DOHH2 (cell line): ENCODE measurements around the gene TMEM41A.

Experiments
- H3F3A ChIP-seq: fragments of 200-600 bp; sonication (generic), shearing (Covaris generic); 2 replicates; pipeline ENCODE4 v1.6.0; 2016; ENCODE audit warnings: antibody characterized with exemption, mild to moderate bottlenecking; ENCODE audit not compliant: control insufficient read depth, insufficient read depth
- H3K27ac ChIP-seq: fragments of 200-600 bp; sonication (generic); 2 replicates; pipeline ENCODE4 v1.5.1; 2014; ENCODE audit warnings: low read depth, mild to moderate bottlenecking, low read length, moderate library complexity
- H3K27me3 ChIP-seq: fragments of 200-600 bp; sonication (generic); 2 replicates; pipeline ENCODE4 v1.6.1; 2014; ENCODE audit warnings: mild to moderate bottlenecking, low read length, mixed read lengths; ENCODE audit not compliant: control insufficient read depth
- H3K36me3 ChIP-seq: fragments of 200-600 bp; sonication (generic); 2 replicates; pipeline ENCODE4 v1.6.1; 2014; ENCODE audit warnings: mild to moderate bottlenecking, low read length, moderate library complexity, mixed read lengths; ENCODE audit not compliant: control insufficient read depth
- H3K4me1 ChIP-seq: fragments of 200-600 bp; sonication (generic); 2 replicates; pipeline ENCODE4 v1.6.1; 2014; ENCODE audit warnings: mild to moderate bottlenecking, low read length, mixed read lengths; ENCODE audit not compliant: control insufficient read depth
- H3K4me2 ChIP-seq: fragments of 200-600 bp; sonication (generic); 2 replicates; pipeline ENCODE4 v1.6.0; 2014; ENCODE audit warnings: mild to moderate bottlenecking, low read length, moderate library complexity
- H3K4me3 ChIP-seq: fragments of 200-600 bp; sonication (generic); 2 replicates; pipeline ENCODE4 v1.5.1; 2014; ENCODE audit warnings: mild to moderate bottlenecking, low read length, mixed read lengths
- H3K79me2 ChIP-seq: fragments of 200-600 bp; sonication (generic); 2 replicates; pipeline ENCODE4 v1.6.1; 2014; ENCODE audit warnings: mild to moderate bottlenecking, low read length, mixed read lengths; ENCODE audit not compliant: control insufficient read depth
- H3K9me2 ChIP-seq: fragments of 200-600 bp; sonication (generic); replicated peaks from 2 replicates; pipeline ENCODE4 v1.6.1; 2014; ENCODE audit warnings: mild to moderate bottlenecking, low read length, mixed read lengths; ENCODE audit not compliant: control insufficient read depth
- H3K9me3 ChIP-seq: fragments of 200-600 bp; sonication (generic); 2 replicates; pipeline ENCODE4 v1.6.1; 2014; ENCODE audit warnings: antibody characterized with exemption, low read length, mixed read lengths; ENCODE audit not compliant: control insufficient read depth, insufficient read depth
- H4K20me1 ChIP-seq: fragments of 200-600 bp; sonication (generic); 2 replicates; pipeline ENCODE4 v1.6.0; 2014; ENCODE audit warnings: low read depth, mild to moderate bottlenecking, antibody characterized with exemption, low read length, moderate library complexity; ENCODE audit not compliant: control insufficient read depth, insufficient read depth
- CTCF ChIP-seq: fragments of 200-600 bp; sonication (generic); IDR thresholded peaks from one replicate; pipeline ENCODE4 v1.5.1; 2014; ENCODE audit warnings: antibody characterized with exemption, mild to moderate bottlenecking, low read depth, low read length; ENCODE audit not compliant: poor library complexity, severe bottlenecking
- EZH2phosphoT487 ChIP-seq: fragments of 200-600 bp; sonication (generic); IDR thresholded peaks from 2 replicates; pipeline ENCODE4 v1.6.1; 2017; ENCODE audit warnings: borderline replicate concordance, mild to moderate bottlenecking, antibody characterized with exemption, low read length, moderate library complexity, mixed read lengths

TMEM41A gene

GRCh38 chr3:185489462-185489861 is 9.4 kb downstream of the TMEM41A start:
- Histone ChIP-seq H3K4me3 (no peak overlapping the region), H3K9me2 (no peaks in the 10 kb centered on the region), H3K36me3 (peaks cover 37% of the 10 kb centered on the region), H3K4me1 (no peaks in the 10 kb centered on the region), H3K4me2 (no peak overlapping the region), H3K79me2 (no peaks in the 10 kb centered on the region), H3K27me3 (no peaks in the 10 kb centered on the region), H3F3A (no peaks in the 10 kb centered on the region), H3K27ac (no peak overlapping the region), H4K20me1 (no peaks in the 10 kb centered on the region), H3K9me3 (no peaks in the 10 kb centered on the region)
- TF ChIP-seq EZH2phosphoT487 = no peak
- no peak for TF ChIP-seq CTCF

- no peaks in the 10 kb centered on the region for H3K4me1 ChIP-seq
- no peak overlapping the region for H3K4me2 ChIP-seq
- no peaks in the 10 kb centered on the region for H3K27me3 ChIP-seq
- no peaks in the 10 kb centered on the region for H3K79me2 ChIP-seq
- H3K9me2 ChIP-seq = no peaks in the 10 kb centered on the region
- H4K20me1 ChIP-seq = no peaks in the 10 kb centered on the region
- TF ChIP-seq EZH2phosphoT487 = no peak
- no peak for TF ChIP-seq CTCF
- no peaks in the 10 kb centered on the region for H3F3A ChIP-seq
- no peak overlapping the region for H3K4me3 ChIP-seq
- peaks cover 29% of the 10 kb centered on the region for H3K36me3 ChIP-seq
- H3K9me3 ChIP-seq = no peaks in the 10 kb centered on the region
- H3K27ac ChIP-seq = no peak overlapping the region
Observed at GRCh38 chr3:185488465-185488864, 10.4 kb downstream of the TMEM41A start.

GRCh38 chr3:185486394-185486793 is 12.4 kb downstream of the TMEM41A start:
- no peaks in the 10 kb centered on the region for H3K79me2 ChIP-seq
- no peak overlapping the region for H3K27ac ChIP-seq
- TF ChIP-seq CTCF (no peak), EZH2phosphoT487 (no peak)
- no peaks in the 10 kb centered on the region for H4K20me1 ChIP-seq
- H3K4me1 ChIP-seq = peaks cover 5% of the 10 kb centered on the region
- no peaks in the 10 kb centered on the region for H3K9me2 ChIP-seq
- H3K27me3 ChIP-seq = no peaks in the 10 kb centered on the region
- H3K4me2 ChIP-seq = no peak overlapping the region
- H3F3A ChIP-seq = no peaks in the 10 kb centered on the region
- H3K36me3 ChIP-seq = peaks cover 15% of the 10 kb centered on the region
- H3K4me3 ChIP-seq = no peak overlapping the region
- H3K9me3 ChIP-seq = no peaks in the 10 kb centered on the region

GRCh38 chr3:185484296-185484695 is 14.5 kb downstream of the TMEM41A start:
- Histone ChIP-seq H3F3A (no peaks in the 10 kb centered on the region), H3K4me3 (no peak overlapping the region), H3K9me2 (no peaks in the 10 kb centered on the region), H3K36me3 (peaks cover 2% of the 10 kb centered on the region; the same call in 1 of the 2 replicates), H3K79me2 (no peaks in the 10 kb centered on the region), H3K27me3 (no peaks in the 10 kb centered on the region), H3K4me2 (no peak overlapping the region), H4K20me1 (no peaks in the 10 kb centered on the region), H3K9me3 (no peaks in the 10 kb centered on the region), H3K4me1 (peaks cover 5% of the 10 kb centered on the region), H3K27ac (no peak overlapping the region)
- no peak for TF ChIP-seq CTCF
